Breast epithelium (tissue), 3 donors: Measurements from ENCODE around the gene HRH4.

Experiments used
- POLR2A ChIP-seq: fragments of 450-650 bp; IDR thresholded peaks from one replicate; pipeline ENCODE4 v1.6.1; 2016; ENCODE audit warnings: antibody characterized with exemption, mild to moderate bottlenecking, moderate library complexity
- TF ChIP-seq, protein P1 (sequence below), 3 donors: fragments of 450-650 bp; IDR thresholded peaks; one replicate each; pipeline ENCODE4 v1.5.1; 2016 to 2017; ENCODE audit warnings: antibody characterized with exemption in 3 of 3, mild to moderate bottlenecking in 3 of 3, moderate library complexity in 3 of 3

DNA sequence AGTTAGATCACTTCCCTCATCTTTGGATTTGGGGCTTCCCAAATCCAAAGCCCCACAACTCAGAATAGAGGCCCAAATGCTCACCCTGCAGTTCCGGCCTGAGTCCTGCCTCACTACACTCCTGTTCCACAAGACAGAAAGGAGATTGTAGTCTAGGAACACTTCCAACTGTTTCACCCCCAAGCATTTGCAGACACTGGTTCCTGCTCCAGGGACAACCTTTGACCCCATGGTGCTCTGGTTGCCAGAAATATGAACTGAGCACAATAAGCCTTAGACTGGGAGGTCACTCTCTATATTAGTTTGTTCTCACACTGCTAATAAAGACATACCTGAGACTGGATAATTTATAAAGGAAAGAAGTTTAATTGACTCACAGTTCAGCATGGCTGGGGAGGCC, 49.0 kb downstream of the HRH4 start:
- TF ChIP-seq, protein P1, sequence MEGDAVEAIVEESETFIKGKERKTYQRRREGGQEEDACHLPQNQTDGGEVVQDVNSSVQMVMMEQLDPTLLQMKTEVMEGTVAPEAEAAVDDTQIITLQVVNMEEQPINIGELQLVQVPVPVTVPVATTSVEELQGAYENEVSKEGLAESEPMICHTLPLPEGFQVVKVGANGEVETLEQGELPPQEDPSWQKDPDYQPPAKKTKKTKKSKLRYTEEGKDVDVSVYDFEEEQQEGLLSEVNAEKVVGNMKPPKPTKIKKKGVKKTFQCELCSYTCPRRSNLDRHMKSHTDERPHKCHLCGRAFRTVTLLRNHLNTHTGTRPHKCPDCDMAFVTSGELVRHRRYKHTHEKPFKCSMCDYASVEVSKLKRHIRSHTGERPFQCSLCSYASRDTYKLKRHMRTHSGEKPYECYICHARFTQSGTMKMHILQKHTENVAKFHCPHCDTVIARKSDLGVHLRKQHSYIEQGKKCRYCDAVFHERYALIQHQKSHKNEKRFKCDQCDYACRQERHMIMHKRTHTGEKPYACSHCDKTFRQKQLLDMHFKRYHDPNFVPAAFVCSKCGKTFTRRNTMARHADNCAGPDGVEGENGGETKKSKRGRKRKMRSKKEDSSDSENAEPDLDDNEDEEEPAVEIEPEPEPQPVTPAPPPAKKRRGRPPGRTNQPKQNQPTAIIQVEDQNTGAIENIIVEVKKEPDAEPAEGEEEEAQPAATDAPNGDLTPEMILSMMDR (IDR thresholded peaks at IDR 0.05), result no peak
- TF ChIP-seq POLR2A, result no peak
